ENCODE results near the gene NAB2. TPM values are rescaled to one million over a fixed set of nuclear protein-coding genes. Genes with fewer than 3 reads are reported as not detected.
"Not testable (repeated sequence)": the region's sequence is repeated elsewhere in the genome, so short reads cannot be mapped to it uniquely, and the experiment has no call there.

NAB2 gene
- total RNA-seq, 1 experiment from 2014 or later = 20.8 TPM

- peak; percentile 32 for DNase-seq
- H3K4me3 ChIP-seq (ENCODE audit: insufficient read depth, low read depth, low read length) = no peak overlapping the region
- H3K27me3 ChIP-seq (ENCODE audit: control insufficient read depth, insufficient read depth, low read length) = no peaks in the 10 kb centered on the region
- peaks cover 15% of the 10 kb centered on the region for H3K36me3 ChIP-seq (replicated peaks; ENCODE audit: control insufficient read depth, insufficient read depth, low read length)
Measured at GRCh38 chr12:57106021-57106708, 17.3 kb downstream of the NAB2 start.

GRCh38 chr12:57107456-57108155 lies 18.7 kb downstream of the NAB2 start:
- DNase-seq = peak; percentile 16
- H3K27me3 ChIP-seq (ENCODE audit: control insufficient read depth, insufficient read depth, low read length) = no peaks in the 10 kb centered on the region
- peaks cover 15% of the 10 kb centered on the region for H3K36me3 ChIP-seq (replicated peaks; ENCODE audit: control insufficient read depth, insufficient read depth, low read length)
- no peak overlapping the region for H3K4me3 ChIP-seq (ENCODE audit: insufficient read depth, low read depth, low read length)

GRCh38 chr12:57109207-57110103 lies 20.5 kb downstream of the NAB2 start:
- H3K36me3 ChIP-seq (replicated peaks; ENCODE audit: control insufficient read depth, insufficient read depth, low read length) = peaks cover 13% of the 10 kb centered on the region
- H3K4me3 ChIP-seq (ENCODE audit: insufficient read depth, low read depth, low read length) = peak overlapping the region; percentile 56
- peak; percentile 37 for DNase-seq
- H3K27me3 ChIP-seq (ENCODE audit: control insufficient read depth, insufficient read depth, low read length) = no peaks in the 10 kb centered on the region

- DNase-seq = peak; percentile 91
- Histone ChIP-seq H3K4me3 (ENCODE audit: insufficient read depth, low read depth, low read length) (peak overlapping the region; percentile 56), H3K36me3 (replicated peaks; ENCODE audit: control insufficient read depth, insufficient read depth, low read length) (peaks cover 10% of the 10 kb centered on the region), H3K27me3 (ENCODE audit: control insufficient read depth, insufficient read depth, low read length) (no peaks in the 10 kb centered on the region)
Measured at GRCh38 chr12:57110104-57111030, 21.5 kb downstream of the NAB2 start.

GRCh38 chr12:57111031-57111734 lies 22.3 kb downstream of the NAB2 start, which contains the start of gene STAT6:
Gene STAT6 (minus strand): TSS chr12:57111362. CDS start chr12:57108278, 3,084 bp downstream.
- peaks cover 7% of the 10 kb centered on the region for H3K36me3 ChIP-seq (replicated peaks; ENCODE audit: control insufficient read depth, insufficient read depth, low read length)
- DNase-seq = peak; percentile 61
- H3K4me3 ChIP-seq (ENCODE audit: insufficient read depth, low read depth, low read length) = peak within 1 kb of the TSS; percentile 56
- no peaks in the 10 kb centered on the region for H3K27me3 ChIP-seq (ENCODE audit: control insufficient read depth, insufficient read depth, low read length)

GRCh38 chr12:57112492-57113294 lies 23.8 kb downstream of the NAB2 start:
- H3K4me3 ChIP-seq (ENCODE audit: insufficient read depth, low read depth, low read length) = no peak overlapping the region; the same call in 1 of the 2 replicates
- H3K27me3 ChIP-seq (ENCODE audit: control insufficient read depth, insufficient read depth, low read length) = no peaks in the 10 kb centered on the region
- DNase-seq = no peak
- no peaks in the 10 kb centered on the region; the same call in 1 of the 2 replicates for H3K36me3 ChIP-seq (replicated peaks; ENCODE audit: control insufficient read depth, insufficient read depth, low read length)

- no peaks in the 10 kb centered on the region for H3K27me3 ChIP-seq (ENCODE audit: control insufficient read depth, insufficient read depth, low read length)
- H3K36me3 ChIP-seq (replicated peaks; ENCODE audit: control insufficient read depth, insufficient read depth, low read length) = no peaks in the 10 kb centered on the region
- H3K4me3 ChIP-seq (ENCODE audit: insufficient read depth, low read depth, low read length) = no peak overlapping the region
- no peak for DNase-seq
Measured at GRCh38 chr12:57116580-57117281, 27.8 kb downstream of the NAB2 start.

GRCh38 chr12:57118711-57119271 lies 29.9 kb downstream of the NAB2 start:
- H3K36me3 ChIP-seq (replicated peaks; ENCODE audit: control insufficient read depth, insufficient read depth, low read length) = no peaks in the 10 kb centered on the region
- no peak overlapping the region for H3K4me3 ChIP-seq (ENCODE audit: insufficient read depth, low read depth, low read length)
- no peak for DNase-seq
- no peaks in the 10 kb centered on the region for H3K27me3 ChIP-seq (ENCODE audit: control insufficient read depth, insufficient read depth, low read length)

GRCh38 chr12:57119294-57120085 lies 30.6 kb downstream of the NAB2 start:
- H3K27me3 ChIP-seq (ENCODE audit: control insufficient read depth, insufficient read depth, low read length) = no peaks in the 10 kb centered on the region
- DNase-seq = no peak
- no peaks in the 10 kb centered on the region for H3K36me3 ChIP-seq (replicated peaks; ENCODE audit: control insufficient read depth, insufficient read depth, low read length)
- no peak overlapping the region for H3K4me3 ChIP-seq (ENCODE audit: insufficient read depth, low read depth, low read length)

GRCh38 chr12:57120718-57121117 lies 31.8 kb downstream of the NAB2 start:
- not testable (repeated sequence) for H3K4me3 ChIP-seq (ENCODE audit: insufficient read depth, low read depth, low read length); H3K27me3 ChIP-seq (ENCODE audit: control insufficient read depth, insufficient read depth, low read length); H3K36me3 ChIP-seq (replicated peaks; ENCODE audit: control insufficient read depth, insufficient read depth, low read length); DNase-seq

GRCh38 chr12:57123813-57124212 lies 34.9 kb downstream of the NAB2 start:
- DNase-seq = no peak
- H3K36me3 ChIP-seq (replicated peaks; ENCODE audit: control insufficient read depth, insufficient read depth, low read length) = no peaks in the 10 kb centered on the region
- H3K27me3 ChIP-seq (ENCODE audit: control insufficient read depth, insufficient read depth, low read length) = no peaks in the 10 kb centered on the region
- H3K4me3 ChIP-seq (ENCODE audit: insufficient read depth, low read depth, low read length) = no peak overlapping the region
